ENCODE measurements around the gene FAM98C.
"Not testable (repeated sequence)": the region's sequence is repeated elsewhere in the genome, so short reads cannot be mapped to it uniquely, and the experiment has no call there.

DNA sequence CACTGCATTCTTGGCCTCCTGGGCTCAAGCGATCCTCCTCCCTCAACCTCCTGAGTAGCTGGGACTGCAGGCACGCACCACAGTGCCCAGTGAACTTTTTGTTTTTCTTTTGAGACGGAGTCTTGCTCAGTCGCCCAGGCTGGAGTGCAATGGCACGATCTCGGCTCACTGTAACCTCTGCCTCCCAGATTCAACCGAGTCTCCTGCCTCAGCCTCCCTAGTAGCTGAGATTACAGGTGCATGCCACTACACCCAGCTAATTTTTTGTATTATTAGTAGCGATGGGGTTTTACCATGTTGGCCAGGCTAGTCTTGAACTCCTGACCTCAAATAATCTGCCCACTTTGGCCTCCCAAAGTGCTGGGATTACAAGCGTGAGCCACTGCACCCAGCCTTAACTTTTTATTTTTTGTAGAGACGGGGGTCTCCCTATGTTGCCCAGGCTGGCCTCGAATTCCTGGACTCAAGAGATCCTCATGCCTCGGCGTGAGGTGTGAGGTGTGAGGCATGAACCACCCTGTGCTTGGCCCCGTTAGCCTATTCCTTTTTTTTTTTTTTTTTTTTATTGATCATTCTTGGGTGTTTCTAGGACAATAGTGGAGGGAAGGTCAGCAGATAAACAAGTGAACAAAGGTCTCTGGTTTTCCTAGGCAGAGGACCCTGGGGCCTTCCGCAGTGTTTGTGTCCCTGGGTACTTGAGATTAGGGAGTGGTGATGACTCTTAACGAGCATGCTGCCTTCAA is 39.8 kb upstream of the FAM98C start:
- TF ChIP-seq, protein P1, sequence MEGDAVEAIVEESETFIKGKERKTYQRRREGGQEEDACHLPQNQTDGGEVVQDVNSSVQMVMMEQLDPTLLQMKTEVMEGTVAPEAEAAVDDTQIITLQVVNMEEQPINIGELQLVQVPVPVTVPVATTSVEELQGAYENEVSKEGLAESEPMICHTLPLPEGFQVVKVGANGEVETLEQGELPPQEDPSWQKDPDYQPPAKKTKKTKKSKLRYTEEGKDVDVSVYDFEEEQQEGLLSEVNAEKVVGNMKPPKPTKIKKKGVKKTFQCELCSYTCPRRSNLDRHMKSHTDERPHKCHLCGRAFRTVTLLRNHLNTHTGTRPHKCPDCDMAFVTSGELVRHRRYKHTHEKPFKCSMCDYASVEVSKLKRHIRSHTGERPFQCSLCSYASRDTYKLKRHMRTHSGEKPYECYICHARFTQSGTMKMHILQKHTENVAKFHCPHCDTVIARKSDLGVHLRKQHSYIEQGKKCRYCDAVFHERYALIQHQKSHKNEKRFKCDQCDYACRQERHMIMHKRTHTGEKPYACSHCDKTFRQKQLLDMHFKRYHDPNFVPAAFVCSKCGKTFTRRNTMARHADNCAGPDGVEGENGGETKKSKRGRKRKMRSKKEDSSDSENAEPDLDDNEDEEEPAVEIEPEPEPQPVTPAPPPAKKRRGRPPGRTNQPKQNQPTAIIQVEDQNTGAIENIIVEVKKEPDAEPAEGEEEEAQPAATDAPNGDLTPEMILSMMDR (IDR thresholded peaks at IDR 0.05; ENCODE audit: low read length): not testable (repeated sequence)
- TF ChIP-seq EZH2 (optimal IDR thresholded peaks at IDR 0.05; ENCODE audit: low read depth, low read length); EZH2phosphoT487 (IDR thresholded peaks at IDR 0.05; ENCODE audit: low read length): not testable (repeated sequence)

All from MM.1S (cell line).